GM19395 (cell line): ENCODE data around the gene ZNF334.
A peak's percentile ranks its signal among the peaks of the same experiment; 100 is the strongest.

Experiments used
- ATAC-seq: cut with Tn5 transposase; IDR thresholded peaks from one replicate; pipeline ENCODE4 v1.9.1; 2021; ENCODE audit warnings: mild to moderate bottlenecking, moderate library complexity; ENCODE audit not compliant: unreplicated experiment

Gene ZNF334

DNA sequence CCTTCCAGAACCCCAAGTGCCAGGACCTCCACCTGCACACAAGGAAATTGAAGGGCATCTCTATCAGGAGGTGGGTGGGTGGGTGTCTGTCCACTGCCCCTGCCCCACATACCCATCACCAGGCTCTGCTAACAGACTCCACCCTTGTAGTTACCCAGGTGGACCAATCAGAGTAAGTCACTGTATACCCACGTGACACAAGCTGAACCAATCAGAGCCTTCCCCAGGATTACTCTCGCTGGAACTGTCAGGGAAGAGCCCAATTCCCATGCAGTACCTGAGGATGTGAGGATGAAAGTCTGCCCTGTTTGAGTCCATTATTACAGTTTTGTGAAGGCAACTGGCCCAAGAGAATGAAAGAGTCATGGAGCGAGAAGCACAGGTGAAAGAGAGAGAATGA is 32.9 kb upstream of the ZNF334 start:
- ATAC-seq: no peak

GRCh38 chr20:46545827-46546138 is 32.4 kb upstream of the ZNF334 start:
- no peak for ATAC-seq

GRCh38 chr20:46545077-46545826 is 31.9 kb upstream of the ZNF334 start:
- ATAC-seq: peak; percentile 66

DNA sequence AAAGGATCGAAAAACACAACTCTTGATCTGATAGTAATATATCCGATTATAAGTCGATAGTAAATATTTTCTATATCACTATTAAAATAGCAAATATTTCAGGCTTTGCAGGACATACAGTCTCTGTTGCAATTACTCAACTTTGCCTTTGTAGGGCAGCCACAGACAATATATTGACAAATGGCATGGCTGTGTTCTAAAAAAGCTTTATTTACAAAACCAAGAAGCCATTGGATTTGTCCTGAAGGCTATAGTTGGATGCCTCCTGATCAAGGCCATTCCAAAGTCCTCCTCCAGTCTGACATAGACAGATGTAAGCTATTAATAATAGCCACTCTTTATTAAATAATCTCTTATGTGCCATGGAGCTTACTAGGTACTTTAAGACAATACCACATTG is 31.2 kb upstream of the ZNF334 start:
- no peak for ATAC-seq

DNA sequence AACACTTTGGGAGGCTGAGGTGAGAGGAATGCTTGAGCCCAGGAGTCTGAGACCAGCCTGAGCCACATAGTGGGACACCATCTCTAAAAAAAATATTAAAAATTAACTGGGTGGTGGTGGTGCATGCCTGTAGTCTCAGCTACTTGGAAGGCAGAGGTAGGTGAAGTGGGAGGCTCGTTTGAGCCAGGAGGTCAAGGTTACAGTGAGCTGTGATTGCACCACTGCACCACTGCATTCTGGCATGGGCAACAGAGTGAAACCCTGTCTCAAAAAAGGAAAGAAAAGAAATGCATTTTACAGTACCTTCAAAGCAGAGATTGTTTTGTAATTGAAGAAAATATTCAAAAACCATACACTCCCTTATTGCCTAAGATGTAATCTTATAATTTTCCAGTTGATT is 30.6 kb upstream of the ZNF334 start:
- no peak for ATAC-seq

DNA sequence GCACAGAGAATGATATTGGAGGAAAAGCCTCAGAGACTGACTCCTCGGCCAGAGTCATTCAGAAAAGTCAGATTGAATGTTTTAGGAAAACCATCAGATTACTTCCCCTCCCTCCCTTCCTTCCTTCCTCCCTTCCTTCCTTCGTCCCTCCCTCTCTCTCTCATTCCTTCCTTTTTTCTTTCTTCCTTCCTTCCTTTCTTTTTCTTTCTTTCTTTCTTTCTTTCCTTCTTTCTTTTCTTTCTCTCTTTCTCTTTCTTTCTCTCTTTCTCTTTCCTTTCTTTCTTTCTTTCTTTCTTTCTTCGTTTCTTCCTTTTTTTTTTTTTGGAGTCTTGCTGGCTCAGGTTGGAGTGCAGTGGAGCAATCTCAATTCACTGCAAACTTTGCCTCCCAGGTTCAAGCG is 29.7 kb upstream of the ZNF334 start:
- ATAC-seq: no peak

DNA sequence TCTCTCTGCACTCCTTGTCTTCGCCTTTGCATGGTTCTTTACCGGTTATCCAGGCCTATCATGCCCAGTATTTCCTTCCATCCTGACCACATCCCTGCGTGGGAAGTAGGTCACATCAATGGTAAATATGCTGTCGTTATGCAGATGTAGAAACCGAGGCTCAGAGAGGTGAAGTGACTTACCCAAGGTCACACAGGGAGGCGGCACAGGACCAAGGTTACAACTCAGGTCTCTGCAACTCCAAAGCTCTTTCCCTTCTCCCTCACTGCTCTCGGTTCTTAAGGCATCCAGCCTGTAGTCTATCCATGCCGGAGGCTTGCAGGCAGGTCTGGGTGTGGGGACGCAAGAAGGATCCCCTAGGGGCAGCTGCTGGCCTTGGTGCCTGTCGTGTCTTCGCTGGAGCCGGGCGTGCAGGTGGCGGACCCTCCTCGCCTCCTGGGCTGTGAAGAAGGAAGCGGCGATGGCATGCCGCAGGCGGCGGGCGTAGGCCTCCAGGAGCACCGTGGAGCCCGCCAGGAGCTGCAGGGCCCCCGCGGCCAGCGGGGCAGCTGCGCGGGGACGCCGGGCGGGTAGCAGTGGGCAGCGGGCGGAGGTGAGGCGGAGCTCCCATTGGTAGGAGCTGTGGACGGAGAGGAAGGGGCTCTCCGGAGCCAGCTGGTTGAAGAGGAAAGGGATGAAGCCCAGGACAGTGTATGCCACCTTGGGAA is 28.0 kb upstream of the ZNF334 start:
- ATAC-seq: no peak

- no peak for ATAC-seq
Observed at GRCh38 chr20:46539113-46539512, 25.8 kb upstream of the ZNF334 start.

DNA sequence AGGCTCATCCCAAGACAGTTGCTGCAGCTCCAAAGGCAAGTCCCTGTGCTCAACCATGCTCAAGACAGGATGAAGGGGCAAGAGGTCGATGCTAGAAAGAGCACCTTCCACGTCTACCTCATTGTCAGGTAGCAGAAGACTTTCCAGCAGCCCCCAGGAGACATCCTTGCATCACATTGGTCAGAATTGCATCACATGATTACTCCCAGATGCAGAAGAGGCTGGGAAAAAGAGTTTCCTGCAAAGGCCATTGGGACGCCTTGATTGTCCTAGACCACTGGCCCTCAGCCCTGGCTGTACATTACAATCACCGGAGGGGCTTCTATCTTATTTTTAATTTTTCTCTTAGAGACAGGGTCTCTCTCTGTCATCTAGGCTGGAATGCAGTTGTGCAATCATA is 17.3 kb upstream of the ZNF334 start:
- ATAC-seq: no peak

GRCh38 chr20:46523696-46524328 is 10.5 kb upstream of the ZNF334 start:
- ATAC-seq: no peak

DNA sequence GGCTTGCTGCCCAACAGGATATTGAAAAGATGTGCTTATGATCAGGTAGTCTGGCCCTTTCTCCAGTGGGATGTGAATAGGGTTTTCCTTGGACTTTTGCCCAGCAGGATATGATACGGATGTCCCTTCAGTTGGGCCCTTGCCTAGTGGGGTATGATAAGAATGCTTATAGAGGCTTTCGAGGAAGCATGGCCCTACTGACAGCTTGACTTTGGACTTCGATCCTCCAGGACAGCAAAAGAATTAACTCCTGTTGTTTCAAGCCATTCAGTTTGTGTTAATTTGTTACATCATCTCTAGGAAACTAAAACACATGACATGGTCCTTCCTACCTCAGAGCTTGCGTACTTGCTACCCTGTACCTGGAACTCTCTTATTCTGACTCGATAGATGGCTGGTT is 9.7 kb upstream of the ZNF334 start:
- ATAC-seq: no peak

- ATAC-seq: no peak
Observed at GRCh38 chr20:46520976-46521579, 7.7 kb upstream of the ZNF334 start.

- no peak for ATAC-seq
Observed at GRCh38 chr20:46520540-46520939, 7.2 kb upstream of the ZNF334 start.

GRCh38 chr20:46519471-46520068 is 6.2 kb upstream of the ZNF334 start:
- ATAC-seq: no peak

DNA sequence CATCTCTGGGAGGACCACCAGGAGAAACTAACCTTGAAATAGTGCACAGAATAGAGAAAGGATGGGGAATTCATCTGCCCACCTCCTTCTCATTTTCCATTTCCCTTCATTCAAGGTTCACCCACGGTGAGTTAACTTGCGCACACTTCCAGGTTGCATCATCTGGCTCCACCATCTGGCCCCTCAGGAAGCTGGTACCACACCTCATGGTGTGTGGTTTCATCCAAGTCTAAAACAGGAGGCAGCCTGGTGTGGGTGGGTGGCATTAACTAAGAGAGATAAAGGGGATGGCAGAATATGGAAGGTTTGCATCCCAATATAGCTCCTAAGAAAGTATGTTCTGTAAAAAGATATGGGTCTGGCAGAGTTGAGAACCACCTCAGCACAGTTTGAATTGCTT is 3.8 kb downstream of the ZNF334 start:
- ATAC-seq: no peak

DNA sequence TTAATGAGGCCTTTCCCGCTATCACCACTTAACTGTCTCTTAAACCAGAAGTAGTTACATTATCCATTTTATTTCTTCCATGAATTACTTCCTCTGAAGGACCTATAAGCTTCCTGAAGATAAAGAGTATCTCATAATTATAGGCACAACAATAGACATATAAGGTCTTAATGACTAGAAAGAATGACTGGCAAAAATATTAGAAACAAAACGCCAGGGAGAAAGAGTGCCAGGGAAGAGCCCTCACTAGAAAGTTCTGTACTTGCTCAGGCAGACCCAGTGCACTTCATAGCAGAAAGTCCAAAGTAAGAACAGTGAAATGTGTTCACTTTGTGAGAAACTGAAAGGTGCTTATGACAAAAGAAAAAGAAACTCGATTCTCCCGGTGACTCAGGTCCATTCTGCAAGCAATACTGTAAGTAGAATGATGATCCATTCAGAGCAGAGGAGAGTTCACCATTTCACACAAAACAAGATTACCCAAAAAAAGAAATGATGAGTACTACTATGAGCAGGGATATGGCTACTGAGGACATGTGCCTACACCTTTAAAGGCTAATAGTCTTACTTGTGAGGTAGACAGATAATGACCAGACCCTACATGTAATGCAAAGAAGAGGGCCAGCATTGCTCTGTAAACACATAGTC is 5.5 kb downstream of the ZNF334 start:
- no peak for ATAC-seq

DNA sequence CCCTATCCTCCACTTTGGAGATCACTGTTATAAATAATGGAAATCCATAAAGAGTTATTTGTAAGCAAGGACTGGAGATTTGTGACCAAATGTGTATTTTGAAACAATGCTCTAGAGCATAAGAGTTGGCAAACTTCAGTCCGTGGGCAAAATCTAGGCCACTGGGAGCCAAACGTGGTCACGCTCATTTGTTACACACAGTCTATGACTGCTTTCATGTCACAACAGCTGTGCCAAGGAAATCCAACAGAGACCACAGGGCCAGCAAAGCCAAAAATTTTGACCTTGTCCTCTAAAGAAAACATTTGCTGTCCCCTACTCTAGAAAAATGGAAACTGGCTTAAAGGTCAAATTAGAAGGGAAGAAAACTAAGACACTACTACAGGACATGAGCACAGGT is 7.9 kb downstream of the ZNF334 start:
- ATAC-seq: no peak

DNA sequence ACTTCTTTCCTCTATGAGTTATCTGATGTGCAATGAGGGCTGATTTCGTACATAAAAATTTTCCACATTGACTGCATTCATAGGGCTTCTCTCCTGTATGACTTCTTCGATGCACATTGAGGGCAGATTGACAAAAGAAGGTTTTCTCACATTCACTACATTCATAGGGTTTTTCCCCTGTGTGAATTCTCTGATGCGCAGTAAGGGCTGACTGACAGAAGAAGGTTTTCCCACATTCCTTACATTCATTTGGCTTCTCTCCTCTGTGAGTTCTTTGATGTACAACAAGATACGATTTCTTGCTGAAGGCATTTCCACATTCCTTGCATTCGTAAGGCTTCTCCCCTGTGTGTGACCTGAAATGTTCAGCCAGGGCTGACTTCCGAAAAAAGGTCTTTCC is 11.4 kb downstream of the ZNF334 start:
- ATAC-seq: no peak

- ATAC-seq: no peak
Observed at GRCh38 chr20:46501337-46501942, 11.9 kb downstream of the ZNF334 start.

GRCh38 chr20:46494077-46494476 is 19.3 kb downstream of the ZNF334 start:
- no peak for ATAC-seq

- ATAC-seq: no peak
Observed at GRCh38 chr20:46491354-46491753, 22.0 kb downstream of the ZNF334 start.
